Measurements from ENCODE around the gene ZSCAN1. TPM values are rescaled to one million over a fixed set of nuclear protein-coding genes. Genes with fewer than 3 reads are reported as not detected.

ZSCAN1 gene
- total RNA-seq, 1 experiment from 2014 or later: 1.3 TPM

- no peak for TF ChIP-seq PRDM15 (CRISPR knock-in tag; IDR thresholded peaks at IDR 0.05)
- no peak for TF ChIP-seq ETV6 (CRISPR knock-in tag; IDR thresholded peaks at IDR 0.05)
- no peak for TF ChIP-seq STAT6 (CRISPR knock-in tag; conservative IDR thresholded peaks at IDR 0.05; ENCODE audit: low read depth)
- no peak for TF ChIP-seq RORB (CRISPR knock-in tag; IDR thresholded peaks at IDR 0.05)
- no peak for TF ChIP-seq ZNF263 (CRISPR knock-in tag; IDR thresholded peaks at IDR 0.05; ENCODE audit: low read depth)
- TF ChIP-seq GTF2I (CRISPR knock-in tag; conservative IDR thresholded peaks at IDR 0.05): no peak
- TF ChIP-seq USF2 (CRISPR knock-in tag; IDR thresholded peaks at IDR 0.05): no peak
These were observed 50.9 kb downstream of the ZSCAN1 start (continued) for GRCh38 chr19:58084596-58085347.

GRCh38 chr19:58085348-58085875, 51.6 kb downstream of the ZSCAN1 start:
- no peak for TF ChIP-seq FOXP4 (CRISPR knock-in tag; IDR thresholded peaks at IDR 0.05)
- ChIA-PET CTCF (interaction anchor here (1.9 kb wide), 1 partner anchor 30 kb away, joined by 5 read pairs; no protein-coding TSS in a partner anchor), POLR2A (no interaction called here)
- no peaks in the 10 kb centered on the region for H3K4me1 Mint-ChIP-seq
- H3K27me3 Mint-ChIP-seq (ENCODE audit: low read depth): peaks cover 5% of the 10 kb centered on the region
- ATAC-seq (peak; percentile 18; the same call in 1 of the 2 replicates), DNase-seq (ENCODE audit: low spot score) (no peak)
- peaks cover 8% of the 10 kb centered on the region for H3K9me3 Mint-ChIP-seq
- no peak overlapping the region for H3K4me3 Mint-ChIP-seq
- peaks cover 21% of the 10 kb centered on the region for H3K36me3 Mint-ChIP-seq
- H3K27ac Mint-ChIP-seq: no peak overlapping the region

GRCh38 chr19:58086825-58087710, 53.2 kb downstream of the ZSCAN1 start:
- Mint-ChIP-seq H3K4me1 (peaks cover 6% of the 10 kb centered on the region), H3K27me3 (ENCODE audit: low read depth) (no peaks in the 10 kb centered on the region), H3K9me3 (peaks cover 4% of the 10 kb centered on the region; the same call in 1 of the 2 replicates), H3K4me3 (no peak overlapping the region), H3K36me3 (peaks cover 21% of the 10 kb centered on the region), H3K27ac (no peak overlapping the region)
- DNase-seq (ENCODE audit: low spot score): no peak
- ChIA-PET CTCF (interaction anchor here (1.9 kb wide), 1 partner anchor 32 kb away, joined by 5 read pairs; no protein-coding TSS in a partner anchor), POLR2A (no interaction called here)
- TF ChIP-seq ZNF121 (CRISPR knock-in tag; IDR thresholded peaks at IDR 0.05) (no peak), AFF4 (CRISPR knock-in tag; IDR thresholded peaks at IDR 0.05; ENCODE audit: borderline replicate concordance) (no peak), ATF3 (CRISPR knock-in tag; conservative IDR thresholded peaks at IDR 0.05) (no peak), CREB1 (CRISPR knock-in tag; IDR thresholded peaks at IDR 0.05) (no peak)
- no peak for ATAC-seq
